Globus pallidus (tissue), 1 donor: Measurements from ENCODE around the gene DEDD2.
"Not testable (repeated sequence)": the region's sequence is repeated elsewhere in the genome, so short reads cannot be mapped to it uniquely, and the experiment has no call there.

Experiments used
- DNase-seq: peaks from one replicate; pipeline ENCODE4 v3.0.0-alpha.2; 2015; ENCODE audit warnings: low spot score

The DEDD2 gene

GRCh38 chr19:42217520-42218437, at the start of gene DEDD2:
DEDD2 (minus strand) TSS chr19:42217677; CDS start chr19:42217007, 670 bp downstream.
- peak; percentile 93 for DNase-seq

DNA sequence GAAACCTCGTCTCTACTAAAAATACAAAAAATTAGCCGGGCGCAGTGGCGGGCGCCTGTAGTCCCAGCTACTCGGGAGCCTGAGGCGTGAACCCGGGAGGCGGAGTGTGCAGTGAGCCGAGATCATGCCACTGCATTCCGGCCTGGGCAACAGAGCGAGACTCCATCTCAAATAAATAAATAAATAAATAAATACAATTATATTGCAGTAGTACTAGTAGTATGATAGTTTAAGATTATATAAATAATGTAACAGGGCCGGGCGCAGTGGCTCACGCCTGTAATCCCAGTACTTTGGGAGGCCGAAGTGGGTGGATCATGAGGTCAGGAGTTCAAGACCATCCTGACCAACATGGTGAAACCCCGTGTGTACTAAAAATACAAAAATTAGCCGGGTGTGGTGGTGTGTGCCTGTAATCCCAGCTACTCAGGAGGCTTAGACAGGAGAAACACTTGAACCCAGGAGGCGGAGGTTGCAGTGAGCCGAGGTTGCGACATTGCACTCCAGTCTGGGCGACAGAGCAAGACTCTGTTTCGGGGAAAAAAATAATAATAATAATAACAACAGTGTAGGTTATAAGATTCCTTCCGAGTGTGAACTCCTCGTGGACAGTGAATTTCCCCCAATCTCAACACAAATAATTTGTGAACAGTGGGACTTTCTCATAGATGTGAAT, 49.6 kb upstream of the DEDD2 start:
- DNase-seq: not testable (repeated sequence)

DNA sequence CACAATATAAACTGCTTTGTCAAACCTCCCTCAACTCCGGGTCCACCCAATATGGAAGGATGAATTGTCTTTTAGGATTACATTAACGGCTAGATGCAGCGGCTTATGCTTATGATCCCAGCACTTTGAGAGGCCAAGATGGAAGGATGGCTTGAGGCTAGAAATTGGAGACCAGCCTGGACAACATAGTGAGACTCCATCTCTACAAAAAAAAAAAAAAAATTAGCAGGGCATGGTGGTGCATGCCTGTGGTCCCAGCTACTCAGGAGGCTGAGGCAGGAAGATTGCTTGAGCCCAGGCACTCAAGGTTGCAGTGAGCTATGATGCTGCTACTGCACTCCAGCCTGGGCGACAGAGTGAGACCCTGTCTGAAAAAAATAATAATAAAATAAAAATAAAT, 48.6 kb upstream of the DEDD2 start:
- not testable (repeated sequence) for DNase-seq

- no peak for DNase-seq
Measured at GRCh38 chr19:42261763-42262162, 44.3 kb upstream of the DEDD2 start.

DNA sequence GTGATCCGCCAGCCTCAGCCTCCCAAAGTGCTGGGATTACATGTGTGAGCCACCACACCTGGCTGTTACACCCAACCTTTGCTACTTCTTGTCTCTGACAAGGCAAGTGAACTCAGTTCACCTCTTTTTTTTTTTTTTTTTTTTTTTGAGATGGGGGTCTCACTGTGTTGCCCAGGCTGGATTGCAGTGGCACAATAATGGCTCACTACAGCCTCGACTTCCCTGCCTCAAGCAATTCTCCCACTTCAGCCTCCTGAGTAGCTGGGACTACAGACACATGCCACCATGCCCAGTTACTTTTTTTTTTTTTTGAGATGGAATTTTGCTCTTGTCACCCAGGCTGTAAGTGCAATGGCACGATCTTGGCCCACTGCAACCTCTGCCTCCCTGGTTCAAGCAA, 40.4 kb upstream of the DEDD2 start:
- DNase-seq: not testable (repeated sequence)

DNA sequence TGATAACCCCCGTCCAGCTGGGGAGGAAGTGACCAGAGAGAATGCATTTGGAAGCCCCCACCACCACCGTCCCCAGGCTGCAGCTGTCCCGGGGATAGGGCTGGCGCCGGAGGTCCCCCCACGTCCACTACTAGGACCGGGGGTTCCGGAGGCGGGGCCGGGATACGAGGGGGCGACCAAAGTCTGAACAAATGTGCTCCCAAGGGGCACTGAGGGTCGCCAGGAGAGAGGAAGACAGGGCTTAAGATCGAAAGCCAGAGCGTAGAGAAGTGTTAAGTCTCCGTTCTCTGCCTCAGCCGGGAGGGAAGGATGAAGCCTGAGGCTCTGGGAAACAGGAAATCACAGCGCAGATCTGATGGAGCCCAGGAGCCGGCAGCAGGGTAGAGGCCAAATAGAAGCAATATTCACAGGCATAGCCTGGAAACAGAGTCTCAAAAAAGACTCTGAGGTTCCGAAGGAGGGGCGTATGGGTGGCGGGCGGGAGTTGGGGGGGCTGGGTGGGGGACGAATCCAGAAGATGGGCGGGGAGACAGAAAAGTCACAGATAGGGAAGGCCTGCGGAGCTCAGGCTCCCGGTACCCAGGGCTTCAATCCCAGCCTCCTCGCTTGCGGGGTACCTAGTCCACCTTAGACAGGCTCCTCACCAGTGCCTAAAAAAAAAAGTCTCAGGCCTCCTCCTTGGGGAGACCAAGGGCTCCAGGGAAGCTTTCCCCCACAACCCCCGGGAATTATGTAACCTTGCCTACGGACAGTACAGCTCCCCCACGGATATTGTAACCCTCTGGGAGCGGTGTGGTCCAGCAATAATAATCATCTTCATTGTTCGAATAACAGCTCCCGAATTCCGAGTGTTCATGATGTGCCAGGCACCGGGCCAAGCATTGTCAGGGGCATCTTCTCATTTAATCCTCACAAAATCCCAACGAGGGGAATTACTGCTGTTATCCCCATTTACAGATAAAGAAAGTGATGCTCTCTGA, 38.6 kb upstream of the DEDD2 start:
- peak; percentile 71 for DNase-seq

- DNase-seq: peak; percentile 93
Measured at GRCh38 chr19:42254850-42255765, 37.6 kb upstream of the DEDD2 start, which contains the start of gene ERF. ERF (minus strand) TSS chr19:42255128; CDS start chr19:42254999, 129 bp downstream.

GRCh38 chr19:42254089-42254849, 36.8 kb upstream of the DEDD2 start:
- peak; percentile 87 for DNase-seq

- DNase-seq: peak; percentile 60
Measured at GRCh38 chr19:42253245-42254088, 36.0 kb upstream of the DEDD2 start.

GRCh38 chr19:42252365-42253244, 35.1 kb upstream of the DEDD2 start:
- DNase-seq: peak; percentile 95

DNA sequence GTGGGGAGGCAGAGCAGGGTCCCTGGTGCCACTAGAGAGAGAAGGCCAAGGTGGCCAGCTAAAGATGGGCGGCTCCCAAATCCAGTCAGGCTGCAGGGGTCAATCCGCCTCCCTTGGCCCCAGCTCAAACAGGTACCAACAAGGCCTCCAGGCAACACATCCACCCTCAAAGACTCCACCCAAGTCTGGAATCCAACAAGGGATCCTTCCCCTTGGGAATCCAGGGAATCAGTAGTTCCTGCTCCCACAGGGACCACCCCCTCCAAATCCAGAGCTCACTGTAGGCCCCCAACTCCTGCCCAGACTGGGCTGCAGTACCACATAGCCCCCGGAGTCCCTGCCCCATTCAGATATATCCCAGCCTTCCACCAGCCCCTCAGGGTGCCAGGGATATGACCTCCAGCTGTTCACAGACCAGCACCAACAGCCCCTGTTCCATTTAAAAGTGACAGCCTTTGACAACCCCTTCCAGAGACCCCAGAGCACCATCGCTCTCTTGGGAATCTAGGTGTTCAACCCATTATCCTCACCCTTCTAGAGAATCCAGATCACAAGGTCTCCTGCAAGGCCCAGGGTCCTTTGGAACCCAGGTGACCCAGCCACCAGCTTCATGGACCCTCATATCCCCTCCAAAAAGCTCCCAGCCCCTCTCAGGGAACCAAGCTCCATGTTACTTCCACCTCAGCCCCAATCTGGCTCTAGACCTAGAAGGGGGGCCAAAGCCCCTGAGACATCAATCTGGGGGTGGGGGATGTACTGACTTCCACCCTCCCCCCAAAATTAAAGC, 34.3 kb upstream of the DEDD2 start:
- DNase-seq: peak; percentile 33

DNA sequence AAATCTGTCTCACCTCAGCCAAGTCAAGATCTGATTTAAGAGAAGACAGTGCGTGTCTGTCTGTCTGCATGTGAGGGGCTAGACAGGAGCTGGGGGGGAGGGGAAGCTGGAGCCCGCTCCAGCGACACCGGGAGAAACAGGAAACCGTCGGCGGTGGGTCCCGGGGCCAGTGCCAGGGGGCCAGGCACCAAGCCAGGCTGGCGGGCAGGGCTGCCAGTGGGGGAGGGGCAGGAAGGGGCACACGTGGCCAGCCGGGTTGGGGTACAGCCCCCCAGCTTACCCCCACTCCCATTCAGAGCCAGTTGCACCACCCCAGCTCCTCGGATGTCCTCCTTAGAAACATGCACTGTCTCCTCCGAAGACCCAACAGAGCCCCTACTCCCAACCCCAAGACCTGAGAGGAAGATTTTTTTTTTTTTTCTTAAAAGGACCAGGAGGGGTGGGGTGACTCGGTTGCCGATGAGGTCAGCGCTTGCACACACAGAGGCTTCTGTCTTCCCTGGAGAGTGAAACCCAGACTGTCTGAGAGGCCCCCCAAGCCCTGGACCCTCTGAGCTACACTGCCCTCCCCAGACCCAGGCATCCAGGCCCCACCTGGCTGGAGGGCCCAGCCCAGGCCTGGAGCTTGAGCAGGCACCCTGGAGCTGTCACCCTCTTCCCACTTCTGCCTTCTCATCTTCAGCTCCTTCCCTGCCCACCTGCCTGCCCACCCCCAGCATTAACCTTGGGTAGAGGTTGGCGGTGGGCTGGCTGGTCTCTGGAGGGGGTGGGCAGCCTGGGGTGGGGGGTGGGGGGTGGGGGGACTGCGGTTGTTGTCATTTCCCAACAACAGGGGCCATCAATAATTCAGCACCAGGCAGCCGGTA, 33.4 kb upstream of the DEDD2 start:
- DNase-seq: peak; percentile 67

DNA sequence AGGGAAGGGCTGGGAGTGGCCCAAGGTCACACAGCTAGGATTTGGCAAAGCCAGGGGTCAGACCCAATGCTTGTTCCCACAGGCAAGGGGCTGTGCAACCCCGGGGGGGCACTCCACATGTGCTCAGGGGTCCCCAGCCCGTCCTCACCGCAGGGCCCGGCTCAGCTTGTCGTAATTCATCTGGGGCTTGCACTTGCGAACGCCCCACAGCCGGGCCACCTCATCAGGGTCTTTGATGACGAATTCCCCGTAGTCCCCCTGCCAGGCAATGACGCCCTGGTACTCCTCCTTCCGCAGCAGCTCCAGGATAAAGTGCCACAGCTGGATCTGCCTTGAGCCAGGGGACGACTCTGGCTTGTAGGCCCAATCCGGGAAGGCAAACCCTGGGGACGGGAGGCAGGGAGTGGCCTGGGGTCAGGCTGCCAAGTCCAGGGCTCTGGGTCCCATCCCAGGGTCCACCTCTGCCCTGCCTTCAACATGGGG, 32.7 kb upstream of the DEDD2 start:
- no peak for DNase-seq

DNA sequence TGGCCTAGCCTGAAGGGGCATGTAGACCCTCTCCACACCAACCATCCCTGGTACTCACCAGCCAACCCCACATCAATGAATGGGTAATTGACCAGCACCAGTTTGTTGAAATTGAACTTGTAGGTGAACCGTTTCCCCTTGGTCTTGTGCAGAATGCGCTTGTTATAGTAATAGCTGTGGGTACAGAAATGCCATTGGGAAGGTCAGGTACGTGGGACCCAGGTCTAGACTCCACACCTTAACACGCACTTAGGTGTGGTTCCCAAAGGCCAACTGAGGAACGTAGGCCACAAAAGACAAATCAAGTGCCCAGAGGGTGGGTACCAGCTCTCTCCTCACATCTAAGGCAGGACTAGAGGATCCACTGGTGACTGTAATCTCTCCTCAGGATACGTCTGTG, 32.3 kb upstream of the DEDD2 start:
- DNase-seq: no peak

DNA sequence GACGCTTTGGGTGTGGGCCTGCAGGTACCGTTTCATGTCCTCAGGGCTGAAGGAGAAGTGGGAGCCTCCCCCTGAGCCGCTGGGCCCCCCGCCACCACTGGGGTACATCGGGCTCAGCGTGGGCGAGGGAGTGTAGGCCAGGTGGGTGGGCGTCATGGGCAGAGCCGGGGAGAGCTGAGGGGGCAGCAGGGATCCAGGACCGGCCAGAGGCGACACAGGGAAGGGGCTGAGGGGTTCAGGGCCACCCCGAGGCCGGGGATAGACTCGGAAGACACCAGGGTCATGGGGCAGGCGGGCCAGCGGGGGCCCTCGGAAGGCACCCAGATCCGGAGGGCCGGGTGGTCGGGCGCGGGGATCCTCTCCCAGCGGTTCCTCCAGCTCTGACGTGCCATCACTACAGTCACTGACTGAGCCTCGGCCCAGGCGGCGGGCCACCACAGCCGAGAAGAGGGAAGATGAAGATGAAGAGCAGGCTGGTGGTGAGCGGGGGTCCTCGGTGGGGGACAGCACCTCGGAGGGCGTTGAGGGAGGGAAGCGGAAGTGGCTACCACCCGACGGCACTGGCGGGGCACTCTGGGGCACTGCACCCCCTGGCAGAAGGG, 31.8 kb upstream of the DEDD2 start:
- DNase-seq: no peak
